SK-N-MC (cell line): ENCODE data around the gene SLC4A1AP.

ENCODE experiments used
- EZH2 ChIP-seq: fragments of 200-600 bp; sonication (generic); IDR thresholded peaks from one replicate; pipeline ENCODE4 v1.6.1; 2017; ENCODE audit warnings: antibody characterized with exemption
- FOXP2 ChIP-seq: optimal IDR thresholded peaks from 2 replicates; pipeline ENCODE3; 2011; ENCODE audit warnings: mild to moderate bottlenecking, moderate library complexity; ENCODE audit not compliant: insufficient read depth; ENCODE audit errors: extremely low read length, control extremely low read depth
- POLR2AphosphoS5 ChIP-seq: IDR thresholded peaks from 2 replicates; pipeline ENCODE4 v1.6.1; 2012; ENCODE audit warnings: mild to moderate bottlenecking, low read depth, low read length, borderline replicate concordance

GRCh38 chr2:27628767-27629709 lies 34.7 kb upstream of the SLC4A1AP start, which contains the start of the genes CCDC121 and GPN1:
- TF ChIP-seq POLR2AphosphoS5 = peak; percentile 95
- TF ChIP-seq EZH2 = no peak
- no peak for TF ChIP-seq FOXP2
